RWPE2 (cell line): ENCODE results near the gene TIGIT.

ENCODE experiments used
- ATAC-seq: fragments of 200-7000 bp; cut with Tn5 transposase; 3 replicates; pipeline ENCODE4 v1.9.1; 2021; ENCODE audit warnings: low read depth
- DNase-seq: peaks from one replicate; pipeline ENCODE4 v3.0.0-alpha.2; 2020; ENCODE audit warnings: low spot score
- H3K27ac ChIP-seq: fragments of 450-650 bp; 2 replicates; pipeline ENCODE4 v1.5.1; 2017; ENCODE audit warnings: mild to moderate bottlenecking; ENCODE audit not compliant: poor library complexity, severe bottlenecking
- H3K27me3 ChIP-seq: fragments of 250-450 bp; sonication (Bioruptor Pico); 2 replicates; pipeline ENCODE4 v1.5.1; 2021; ENCODE audit warnings: mild to moderate bottlenecking, moderate library complexity; ENCODE audit not compliant: insufficient read depth, poor library complexity, severe bottlenecking
- H3K36me3 ChIP-seq: fragments of 250-450 bp; sonication (Bioruptor Pico); 2 replicates; pipeline ENCODE4 v1.5.1; 2020; ENCODE audit warnings: low read depth, mild to moderate bottlenecking, moderate library complexity
- H3K4me1 ChIP-seq: fragments of 250-450 bp; sonication (Bioruptor Pico); 2 replicates; pipeline ENCODE4 v1.5.1; 2021; ENCODE audit warnings: mild to moderate bottlenecking, moderate library complexity; ENCODE audit not compliant: insufficient read depth, poor library complexity, severe bottlenecking
- H3K4me3 ChIP-seq: fragments of 250-450 bp; sonication (Bioruptor Pico); 2 replicates; pipeline ENCODE4 v1.5.1; 2021; ENCODE audit warnings: mild to moderate bottlenecking, moderate library complexity; ENCODE audit not compliant: severe bottlenecking
- H3K9me3 ChIP-seq: fragments of 250-450 bp; sonication (Bioruptor Pico); 2 replicates; pipeline ENCODE4 v1.5.1; 2021; ENCODE audit warnings: mild to moderate bottlenecking, moderate library complexity; ENCODE audit not compliant: severe bottlenecking
- TF ChIP-seq, protein P1 (sequence below): fragments of 450-650 bp; IDR thresholded peaks from one replicate; pipeline ENCODE4 v1.5.1; 2017; ENCODE audit warnings: mild to moderate bottlenecking, moderate library complexity; ENCODE audit not compliant: poor library complexity, severe bottlenecking

Gene TIGIT

DNA sequence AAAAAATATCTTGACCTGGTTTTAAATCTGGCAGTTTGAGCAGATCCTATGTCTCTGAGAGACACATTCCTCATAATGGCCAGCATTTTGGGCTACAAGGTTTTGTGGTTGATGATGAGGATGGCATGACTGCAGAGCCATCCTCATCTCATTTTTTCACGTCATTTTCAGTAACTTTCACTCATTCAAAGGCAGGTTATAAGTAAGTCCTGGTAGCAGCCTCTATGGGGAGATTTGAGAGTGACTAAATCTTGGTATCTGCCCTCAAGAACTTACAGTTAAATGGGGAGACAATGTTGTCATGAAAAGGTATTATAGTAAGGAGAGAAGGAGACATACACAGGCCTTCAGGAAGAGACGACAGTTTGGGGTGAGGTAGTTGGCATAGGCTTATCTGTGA is 14.5 kb downstream of the TIGIT start:
- no peaks in the 10 kb centered on the region for H3K9me3 ChIP-seq
- no peak overlapping the region for H3K4me3 ChIP-seq
- no peak for DNase-seq
- no peak overlapping the region for H3K27ac ChIP-seq
- no peaks in the 10 kb centered on the region for H3K4me1 ChIP-seq
- TF ChIP-seq, protein P1, sequence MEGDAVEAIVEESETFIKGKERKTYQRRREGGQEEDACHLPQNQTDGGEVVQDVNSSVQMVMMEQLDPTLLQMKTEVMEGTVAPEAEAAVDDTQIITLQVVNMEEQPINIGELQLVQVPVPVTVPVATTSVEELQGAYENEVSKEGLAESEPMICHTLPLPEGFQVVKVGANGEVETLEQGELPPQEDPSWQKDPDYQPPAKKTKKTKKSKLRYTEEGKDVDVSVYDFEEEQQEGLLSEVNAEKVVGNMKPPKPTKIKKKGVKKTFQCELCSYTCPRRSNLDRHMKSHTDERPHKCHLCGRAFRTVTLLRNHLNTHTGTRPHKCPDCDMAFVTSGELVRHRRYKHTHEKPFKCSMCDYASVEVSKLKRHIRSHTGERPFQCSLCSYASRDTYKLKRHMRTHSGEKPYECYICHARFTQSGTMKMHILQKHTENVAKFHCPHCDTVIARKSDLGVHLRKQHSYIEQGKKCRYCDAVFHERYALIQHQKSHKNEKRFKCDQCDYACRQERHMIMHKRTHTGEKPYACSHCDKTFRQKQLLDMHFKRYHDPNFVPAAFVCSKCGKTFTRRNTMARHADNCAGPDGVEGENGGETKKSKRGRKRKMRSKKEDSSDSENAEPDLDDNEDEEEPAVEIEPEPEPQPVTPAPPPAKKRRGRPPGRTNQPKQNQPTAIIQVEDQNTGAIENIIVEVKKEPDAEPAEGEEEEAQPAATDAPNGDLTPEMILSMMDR: no peak
- no peaks in the 10 kb centered on the region for H3K36me3 ChIP-seq
- ATAC-seq: no peak
- H3K27me3 ChIP-seq: no peaks in the 10 kb centered on the region

DNA sequence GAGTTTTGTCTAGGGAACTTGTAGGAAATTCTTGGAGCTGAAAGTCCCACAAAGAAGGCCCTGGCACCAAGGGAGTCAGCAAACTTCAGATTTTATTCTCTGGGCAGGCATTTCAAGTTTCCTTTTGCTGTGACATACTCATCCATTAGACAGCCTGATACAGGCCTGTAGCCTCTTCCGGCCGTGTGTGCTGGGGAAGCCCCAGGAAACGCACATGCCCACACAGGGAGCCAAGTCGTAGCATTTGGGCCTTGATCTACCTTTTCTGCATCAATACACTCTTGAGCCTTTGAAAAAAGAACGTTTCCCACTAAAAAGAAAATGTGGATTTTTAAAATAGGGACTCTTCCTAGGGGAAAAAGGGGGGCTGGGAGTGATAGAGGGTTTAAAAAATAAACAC is 15.0 kb downstream of the TIGIT start:
- DNase-seq (no peak), ATAC-seq (no peak)
- Histone ChIP-seq H3K27ac (no peak overlapping the region), H3K4me1 (no peaks in the 10 kb centered on the region), H3K4me3 (no peak overlapping the region), H3K9me3 (no peaks in the 10 kb centered on the region), H3K27me3 (no peaks in the 10 kb centered on the region), H3K36me3 (no peaks in the 10 kb centered on the region)
- TF ChIP-seq, protein P1: no peak

DNA sequence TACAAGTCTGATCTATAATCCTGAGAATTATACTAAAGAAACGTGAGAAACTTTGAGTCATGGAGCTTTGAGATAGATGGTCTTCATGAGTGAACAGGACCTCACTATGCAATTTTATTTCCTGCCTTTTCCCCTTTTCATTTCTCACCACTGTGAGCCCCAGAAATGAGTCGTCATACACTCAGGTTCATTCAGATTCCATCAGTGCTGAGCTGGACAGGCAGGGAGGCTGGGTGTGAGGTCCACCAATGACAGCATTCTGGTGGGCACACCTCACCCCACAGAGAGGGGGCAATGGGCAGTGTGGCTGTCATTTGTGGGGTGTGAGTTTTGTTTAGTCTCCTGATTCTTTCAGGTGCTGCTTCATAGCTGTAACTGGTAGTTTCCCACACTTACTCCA is 16.9 kb downstream of the TIGIT start:
- H3K27me3 ChIP-seq: no peaks in the 10 kb centered on the region
- no peak overlapping the region for H3K27ac ChIP-seq
- TF ChIP-seq, protein P1: no peak
- no peak for DNase-seq
- no peaks in the 10 kb centered on the region for H3K36me3 ChIP-seq
- ATAC-seq: no peak
- H3K9me3 ChIP-seq: no peaks in the 10 kb centered on the region
- H3K4me1 ChIP-seq: no peaks in the 10 kb centered on the region
- no peak overlapping the region for H3K4me3 ChIP-seq

DNA sequence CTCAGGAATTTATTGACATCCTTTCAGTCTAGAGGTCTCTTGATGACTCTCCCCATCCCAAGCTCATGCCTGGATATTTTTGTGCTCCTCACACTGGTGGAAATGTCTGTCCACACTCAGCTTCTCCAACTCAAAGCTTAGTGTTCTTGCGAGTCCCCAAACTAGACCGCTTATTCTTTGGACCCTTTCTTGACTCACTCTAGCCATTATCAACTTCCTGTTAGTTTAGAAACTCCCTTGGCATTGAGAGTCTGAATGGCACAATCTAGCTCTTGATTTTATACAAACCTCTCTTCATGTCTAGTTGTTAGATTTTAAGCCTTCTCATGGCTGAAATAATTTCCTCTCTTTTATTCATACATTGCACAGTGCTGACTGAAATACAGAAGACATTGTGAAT is 19.6 kb downstream of the TIGIT start:
- H3K27me3 ChIP-seq: no peaks in the 10 kb centered on the region
- ATAC-seq: no peak
- no peaks in the 10 kb centered on the region for H3K4me1 ChIP-seq
- no peak overlapping the region for H3K4me3 ChIP-seq
- no peak overlapping the region for H3K27ac ChIP-seq
- TF ChIP-seq, protein P1: no peak
- DNase-seq: no peak
- H3K36me3 ChIP-seq: no peaks in the 10 kb centered on the region
- H3K9me3 ChIP-seq: no peaks in the 10 kb centered on the region

DNA sequence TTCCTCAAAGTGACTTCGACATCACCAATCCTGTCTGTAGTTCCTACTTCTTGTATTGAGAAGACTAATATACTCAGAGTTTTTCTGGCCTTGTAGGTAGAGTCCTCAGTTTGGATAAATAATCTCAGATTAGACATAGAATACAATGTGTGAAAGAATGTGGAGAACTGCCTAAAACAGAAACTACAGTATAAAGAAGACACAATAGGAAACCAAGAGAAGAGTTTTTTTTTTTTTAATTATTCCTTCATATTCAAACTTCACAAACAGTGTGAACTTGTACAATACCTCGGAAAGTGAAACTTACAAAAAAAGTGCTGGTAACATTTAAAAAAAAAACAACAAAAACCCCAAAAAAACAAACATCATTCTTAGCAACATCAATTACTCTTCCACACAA is 20.5 kb downstream of the TIGIT start:
- no peak overlapping the region for H3K4me3 ChIP-seq
- no peaks in the 10 kb centered on the region for H3K9me3 ChIP-seq
- DNase-seq (no peak), ATAC-seq (no peak)
- H3K27me3 ChIP-seq: no peaks in the 10 kb centered on the region
- no peaks in the 10 kb centered on the region for H3K36me3 ChIP-seq
- H3K27ac ChIP-seq: no peak overlapping the region
- no peaks in the 10 kb centered on the region for H3K4me1 ChIP-seq
- TF ChIP-seq, protein P1: no peak
